PFSK-1 (cell line): ENCODE data around the gene RREB1.

Experiments used
- FOXP2 ChIP-seq: optimal IDR thresholded peaks from 2 replicates; pipeline ENCODE3; 2011; ENCODE audit warnings: borderline replicate concordance, control low read depth, inconsistent platforms; ENCODE audit not compliant: insufficient read depth; ENCODE audit errors: extremely low read length, extremely low read depth
- POLR2AphosphoS5 ChIP-seq: IDR thresholded peaks from 2 replicates; pipeline ENCODE4 v1.6.1; 2012; ENCODE audit warnings: low read depth, mild to moderate bottlenecking, control low read depth, low read length, moderate library complexity
- SIN3A ChIP-seq: IDR thresholded peaks from 2 replicates; pipeline ENCODE4 v1.6.1; 2012; ENCODE audit warnings: mild to moderate bottlenecking, low read length, moderate library complexity, borderline replicate concordance; ENCODE audit not compliant: insufficient read depth
- TAF1 ChIP-seq: IDR thresholded peaks from 2 replicates; pipeline ENCODE4 v1.6.1; 2012; ENCODE audit warnings: low read length, control low read depth, borderline replicate concordance; ENCODE audit not compliant: insufficient read depth
- TF ChIP-seq, protein P1 (sequence below), 2 experiments: IDR thresholded peaks; 2 replicates each; pipeline versions ENCODE4 v1.6.1 to v1.8.0; 2011 to 2012; ENCODE audit warnings: low read depth in 2 of 2, low read length in 2 of 2, control low read depth in 1 of 2, inconsistent platforms in 1 of 2, mild to moderate bottlenecking in 1 of 2, moderate library complexity in 1 of 2; ENCODE audit not compliant: insufficient read depth in 1 of 2

RREB1 gene

GRCh38 chr6:7170117-7170732, 62.5 kb downstream of the RREB1 start:
- TF ChIP-seq POLR2AphosphoS5 (no peak), FOXP2 (no peak), TAF1 (no peak), SIN3A (no peak)
- TF ChIP-seq, protein P1, sequence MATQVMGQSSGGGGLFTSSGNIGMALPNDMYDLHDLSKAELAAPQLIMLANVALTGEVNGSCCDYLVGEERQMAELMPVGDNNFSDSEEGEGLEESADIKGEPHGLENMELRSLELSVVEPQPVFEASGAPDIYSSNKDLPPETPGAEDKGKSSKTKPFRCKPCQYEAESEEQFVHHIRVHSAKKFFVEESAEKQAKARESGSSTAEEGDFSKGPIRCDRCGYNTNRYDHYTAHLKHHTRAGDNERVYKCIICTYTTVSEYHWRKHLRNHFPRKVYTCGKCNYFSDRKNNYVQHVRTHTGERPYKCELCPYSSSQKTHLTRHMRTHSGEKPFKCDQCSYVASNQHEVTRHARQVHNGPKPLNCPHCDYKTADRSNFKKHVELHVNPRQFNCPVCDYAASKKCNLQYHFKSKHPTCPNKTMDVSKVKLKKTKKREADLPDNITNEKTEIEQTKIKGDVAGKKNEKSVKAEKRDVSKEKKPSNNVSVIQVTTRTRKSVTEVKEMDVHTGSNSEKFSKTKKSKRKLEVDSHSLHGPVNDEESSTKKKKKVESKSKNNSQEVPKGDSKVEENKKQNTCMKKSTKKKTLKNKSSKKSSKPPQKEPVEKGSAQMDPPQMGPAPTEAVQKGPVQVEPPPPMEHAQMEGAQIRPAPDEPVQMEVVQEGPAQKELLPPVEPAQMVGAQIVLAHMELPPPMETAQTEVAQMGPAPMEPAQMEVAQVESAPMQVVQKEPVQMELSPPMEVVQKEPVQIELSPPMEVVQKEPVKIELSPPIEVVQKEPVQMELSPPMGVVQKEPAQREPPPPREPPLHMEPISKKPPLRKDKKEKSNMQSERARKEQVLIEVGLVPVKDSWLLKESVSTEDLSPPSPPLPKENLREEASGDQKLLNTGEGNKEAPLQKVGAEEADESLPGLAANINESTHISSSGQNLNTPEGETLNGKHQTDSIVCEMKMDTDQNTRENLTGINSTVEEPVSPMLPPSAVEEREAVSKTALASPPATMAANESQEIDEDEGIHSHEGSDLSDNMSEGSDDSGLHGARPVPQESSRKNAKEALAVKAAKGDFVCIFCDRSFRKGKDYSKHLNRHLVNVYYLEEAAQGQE (IDR thresholded peaks at IDR 0.05; ENCODE audit: insufficient read depth in 1 of 2, low read depth in 2 of 2, low read length in 2 of 2): no peak

DNA sequence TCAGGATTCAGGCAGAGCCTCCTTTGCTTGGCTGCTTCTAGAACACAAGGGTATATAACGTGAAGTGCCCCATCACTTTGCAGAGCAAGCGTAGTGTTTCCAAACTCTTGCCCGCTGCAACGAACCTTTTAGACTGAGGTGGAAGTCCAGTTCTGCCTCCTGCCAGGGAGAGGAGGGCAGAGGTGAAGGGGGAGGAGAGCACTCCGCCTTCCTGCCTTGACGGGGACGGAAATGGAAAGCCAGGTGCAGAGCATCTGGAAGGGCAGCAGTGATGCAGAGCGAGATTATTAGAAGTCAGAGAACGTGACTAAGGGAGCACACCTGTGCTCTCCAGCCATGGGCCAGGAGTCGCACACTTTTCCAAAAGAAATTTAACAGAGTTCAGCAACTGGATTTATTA, 63.4 kb downstream of the RREB1 start:
- TF ChIP-seq TAF1: no peak
- no peak for TF ChIP-seq FOXP2
- no peak for TF ChIP-seq POLR2AphosphoS5
- no peak for TF ChIP-seq SIN3A
- TF ChIP-seq, protein P1 (IDR thresholded peaks at IDR 0.05; ENCODE audit: insufficient read depth in 1 of 2, low read depth in 2 of 2, low read length in 2 of 2): no peak

- TF ChIP-seq POLR2AphosphoS5: no peak
- TF ChIP-seq, protein P1 (IDR thresholded peaks at IDR 0.05; ENCODE audit: insufficient read depth in 1 of 2, low read depth in 2 of 2, low read length in 2 of 2): no peak
Observed at GRCh38 chr6:7171733-7172132, 64.0 kb downstream of the RREB1 start.

GRCh38 chr6:7172649-7173048, 64.9 kb downstream of the RREB1 start:
- TF ChIP-seq TAF1 (no peak), FOXP2 (no peak), SIN3A (peak; percentile 71; the same call in 1 of the 2 replicates), POLR2AphosphoS5 (no peak)
- TF ChIP-seq, protein P1 (IDR thresholded peaks at IDR 0.05; ENCODE audit: insufficient read depth in 1 of 2, low read depth in 2 of 2, low read length in 2 of 2): no peak

DNA sequence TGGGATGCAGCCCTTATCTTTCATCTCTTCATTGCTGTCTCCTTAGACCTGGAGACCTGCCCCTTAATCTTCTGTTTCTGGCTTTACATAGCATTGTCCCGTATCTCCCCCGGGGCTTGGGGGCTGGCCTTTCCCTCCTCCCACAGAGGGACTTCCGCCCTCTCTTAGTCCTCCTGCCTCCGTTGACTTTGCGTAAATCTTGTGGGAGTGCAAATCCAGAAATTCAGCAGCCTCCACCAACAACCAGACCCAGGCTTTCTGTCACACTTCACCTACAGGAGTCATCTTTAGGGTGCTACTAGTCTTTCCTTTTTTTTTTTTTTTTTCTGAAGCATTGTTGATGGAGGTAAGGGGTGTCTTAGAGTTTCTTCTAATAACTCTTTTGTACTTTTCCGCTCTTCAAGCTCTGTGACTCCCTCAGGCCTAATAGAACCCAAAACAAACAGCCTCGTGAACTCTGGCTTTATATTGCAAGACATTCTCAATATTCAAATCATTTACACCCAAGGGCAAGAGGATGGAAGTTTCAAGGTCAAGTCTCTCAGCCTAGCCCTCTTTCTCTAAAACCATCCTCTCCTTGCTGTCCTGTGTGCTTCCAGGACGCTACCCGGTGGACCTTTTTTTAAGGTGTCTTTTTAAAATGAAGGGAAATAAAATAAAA, 66.2 kb downstream of the RREB1 start:
- TF ChIP-seq SIN3A: no peak
- TF ChIP-seq TAF1: no peak
- TF ChIP-seq, protein P1 (IDR thresholded peaks at IDR 0.05; ENCODE audit: insufficient read depth in 1 of 2, low read depth in 2 of 2, low read length in 2 of 2): no peak
- TF ChIP-seq POLR2AphosphoS5: no peak
- TF ChIP-seq FOXP2: no peak
